GM23338 (cell line): Measurements from ENCODE around the gene CMTM6. TPM values are rescaled to one million over a fixed set of nuclear protein-coding genes. Genes with fewer than 3 reads are reported as not detected.

ENCODE experiments used
- ATAC-seq: fragments of 200-7000 bp; cut with Tn5 transposase; 3 replicates; pipeline ENCODE4 v1.9.1; 2020
- DNase-seq: peaks from one replicate; pipeline ENCODE4 v3.0.0-alpha.2; 2015; ENCODE audit warnings: low spot score
- H2AFZ ChIP-seq: fragments of 200-600 bp; sonication (generic); 2 replicates; pipeline ENCODE4 v1.8.0; 2016; ENCODE audit warnings: antibody characterized with exemption, mild to moderate bottlenecking, moderate library complexity
- H3F3A ChIP-seq: fragments of 200-600 bp; sonication (generic); replicated peaks from 2 replicates; pipeline ENCODE4 v1.8.0; 2017; ENCODE audit warnings: antibody characterized with exemption, mixed run types, low read depth
- H3K27ac ChIP-seq: fragments of 200-600 bp; sonication (generic); 2 replicates; pipeline ENCODE4 v1.6.1; 2016; ENCODE audit warnings: low read depth
- H3K27me3 ChIP-seq: fragments of 200-600 bp; sonication (generic); 2 replicates; pipeline ENCODE4 v1.8.0; 2016; ENCODE audit warnings: mild to moderate bottlenecking, mixed run types, moderate library complexity; ENCODE audit not compliant: insufficient read depth
- H3K36me3 ChIP-seq: fragments of 200-600 bp; sonication (generic); 2 replicates; pipeline ENCODE4 v1.8.0; 2016; ENCODE audit warnings: mild to moderate bottlenecking; ENCODE audit not compliant: insufficient read depth
- H3K4me1 ChIP-seq: fragments of 200-600 bp; sonication (generic); 2 replicates; pipeline ENCODE4 v1.8.0; 2016; ENCODE audit warnings: mild to moderate bottlenecking, moderate library complexity; ENCODE audit not compliant: insufficient read depth
- H3K4me2 ChIP-seq: fragments of 200-600 bp; sonication (generic); 2 replicates; pipeline ENCODE4 v1.7.1; 2017; ENCODE audit warnings: mixed run types
- H3K4me3 ChIP-seq: fragments of 200-600 bp; sonication (generic); 2 replicates; pipeline ENCODE4 v1.6.1; 2016; ENCODE audit warnings: mixed run types
- H3K79me2 ChIP-seq: fragments of 200-600 bp; sonication (generic); replicated peaks from 2 replicates; pipeline ENCODE4 v1.8.0; 2017; ENCODE audit warnings: mild to moderate bottlenecking; ENCODE audit not compliant: insufficient read depth
- H3K9me2 ChIP-seq: fragments of 200-600 bp; sonication (generic); 2 replicates; pipeline ENCODE4 v1.8.0; 2017; ENCODE audit not compliant: insufficient read depth
- H4K20me1 ChIP-seq: fragments of 200-600 bp; sonication (generic); replicated peaks from 2 replicates; pipeline ENCODE4 v1.8.0; 2017; ENCODE audit warnings: mild to moderate bottlenecking; ENCODE audit not compliant: insufficient read depth
- H3K27ac Mint-ChIP-seq: 2 replicates; pipeline ENCODE4 v1.8.0; 2020; ENCODE audit warnings: inconsistent platforms, mild to moderate bottlenecking, moderate library complexity, mixed read lengths
- H3K27me3 Mint-ChIP-seq: 3 replicates; pipeline ENCODE4 v1.8.0; 2022; ENCODE audit warnings: low read depth, mild to moderate bottlenecking, moderate library complexity, mixed read lengths, inconsistent platforms; ENCODE audit not compliant: insufficient read depth, poor library complexity
- H3K36me3 Mint-ChIP-seq: 3 replicates; pipeline ENCODE4 v1.8.0; 2021; ENCODE audit warnings: low read depth, mild to moderate bottlenecking, inconsistent platforms, moderate library complexity, mixed read lengths
- H3K4me1 Mint-ChIP-seq: 3 replicates; pipeline ENCODE4 v1.8.0; 2020; ENCODE audit warnings: mild to moderate bottlenecking, inconsistent platforms, mixed read lengths
- H3K4me3 Mint-ChIP-seq: 3 replicates; pipeline ENCODE4 v1.8.0; 2021; ENCODE audit warnings: moderate library complexity, mild to moderate bottlenecking, inconsistent platforms, mixed read lengths
- H3K9me3 Mint-ChIP-seq: 3 replicates; pipeline ENCODE4 v1.8.0; 2020; ENCODE audit warnings: moderate library complexity, mild to moderate bottlenecking, inconsistent platforms, mixed read lengths
- CREB1 ChIP-seq: fragments of 250-450 bp; sonication (Bioruptor Pico); IDR thresholded peaks from 2 replicates; pipeline ENCODE4 v1.5.0; 2020; ENCODE audit warnings: low read depth, mild to moderate bottlenecking, moderate library complexity
- EZH2phosphoT487 ChIP-seq: fragments of 200-600 bp; sonication (generic); IDR thresholded peaks from one replicate; pipeline ENCODE4 v1.8.1; 2018; ENCODE audit warnings: antibody characterized with exemption; ENCODE audit not compliant: unreplicated experiment
- NANOG ChIP-seq: IDR thresholded peaks from 2 replicates; pipeline ENCODE4 v1.6.1; 2016; ENCODE audit warnings: antibody characterized with exemption, borderline replicate concordance
- STAT1 ChIP-seq: IDR thresholded peaks from one replicate; pipeline ENCODE4 v1.6.1; 2016; ENCODE audit warnings: antibody characterized with exemption; ENCODE audit not compliant: unreplicated experiment
- ZNF114 ChIP-seq: fragments of 250-450 bp; sonication (Bioruptor Pico); IDR thresholded peaks from 2 replicates; pipeline ENCODE4 v1.5.0; 2020; ENCODE audit warnings: mild to moderate bottlenecking, moderate library complexity
- ZNF331 ChIP-seq: fragments of 250-450 bp; sonication (Bioruptor Pico); IDR thresholded peaks from 2 replicates; pipeline ENCODE4 v1.5.0; 2020; ENCODE audit warnings: low read depth, mild to moderate bottlenecking, moderate library complexity
- polyA plus RNA-seq: library from polyadenylated mRNA; unstranded; fragments of >200 nt; fragmentation: Nextera tagmentation; extraction: Ambion mirVana; gene quantifications from 2 replicates; pipeline ENCODE4 v1.2.1, GENCODE V29; 2016
- total RNA-seq: library from RNA; depleted of rRNA; stranded (reverse); fragments of >200 nt; shearing (Covaris generic); gene quantifications from 2 replicates; pipeline ENCODE4 v1.2.3, GENCODE V29; 2014
- TF ChIP-seq, protein P1 (sequence below): fragments of 250-450 bp; sonication (Bioruptor Pico); IDR thresholded peaks from 2 replicates; pipeline ENCODE4 v1.5.0; 2020; ENCODE audit warnings: mild to moderate bottlenecking, moderate library complexity
- TF ChIP-seq, protein P2 (sequence below): IDR thresholded peaks from one replicate; pipeline ENCODE4 v1.6.1; 2018; ENCODE audit warnings: antibody characterized with exemption; ENCODE audit not compliant: unreplicated experiment
- TF ChIP-seq, protein P3 (sequence below), 2 experiments: fragments of 200-600 bp in 1 of 2; sonication (generic) in 1 of 2; conservative IDR thresholded peaks; 2 replicates each; pipeline versions ENCODE4 v1.5.1 to v1.6.1; 2016 to 2017; ENCODE audit warnings: antibody characterized with exemption in 2 of 2, low read depth in 2 of 2, mild to moderate bottlenecking in 2 of 2, moderate library complexity in 1 of 2

CMTM6 gene
- total and polyA plus RNA-seq, 2 experiments from 2014 or later: 42.3 to 123 TPM

DNA sequence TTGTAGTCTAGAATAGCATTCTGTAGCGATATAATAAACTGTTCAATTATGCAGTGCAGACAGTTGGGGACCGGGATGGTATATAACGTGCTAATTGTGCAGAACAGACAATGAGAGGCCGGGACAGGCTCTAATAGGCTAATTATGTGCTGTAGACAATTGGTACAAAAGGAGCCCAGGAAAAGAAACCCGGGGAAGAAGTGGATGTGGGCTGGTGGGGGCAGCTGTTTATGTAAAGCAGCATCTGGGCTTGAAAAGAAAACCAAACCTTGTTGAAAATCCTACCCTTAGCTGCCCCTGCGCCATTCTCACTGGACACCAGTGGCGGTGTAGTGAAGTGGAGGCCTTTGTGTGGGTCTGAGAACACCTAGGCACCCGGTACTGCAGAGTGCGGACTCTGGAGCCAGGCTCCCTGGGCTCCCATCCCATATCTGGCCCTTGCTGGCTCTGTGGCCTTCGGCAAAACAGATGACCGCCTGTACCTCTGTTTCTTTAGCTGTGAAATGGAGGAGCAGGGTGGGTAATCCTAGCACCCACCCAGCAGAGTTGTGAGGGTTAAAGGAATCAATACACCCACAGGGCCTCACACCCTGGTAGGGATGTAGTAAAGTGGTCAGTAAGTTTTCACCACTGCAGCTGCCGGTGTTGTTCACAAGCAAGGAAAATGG, 51.5 kb downstream of the CMTM6 start:
- DNase-seq (no peak), ATAC-seq (no peak)
- Histone ChIP-seq H4K20me1 (no peaks in the 10 kb centered on the region), H3K9me2 (no peaks in the 10 kb centered on the region), H3K4me3 (no peak overlapping the region), H3K27me3 (no peaks in the 10 kb centered on the region), H3K36me3 (peaks cover 6% of the 10 kb centered on the region; the same call in 1 of the 2 replicates), H2AFZ (no peak overlapping the region), H3K4me2 (no peak overlapping the region), H3K27ac (no peak overlapping the region), H3F3A (no peaks in the 10 kb centered on the region), H3K79me2 (0 out of 2 replicates have a peak, but pooled peaks cover 3% of the 10 kb centered on the region), H3K4me1 (no peaks in the 10 kb centered on the region; the same call in 1 of the 2 replicates)
- no peak overlapping the region for H3K27ac Mint-ChIP-seq
- H3K4me1 Mint-ChIP-seq: peaks cover 34% of the 10 kb centered on the region
- peaks cover 2% of the 10 kb centered on the region for H3K27me3 Mint-ChIP-seq
- TF ChIP-seq CREB1 (no peak), ZNF331 (no peak)
- TF ChIP-seq, protein P1, sequence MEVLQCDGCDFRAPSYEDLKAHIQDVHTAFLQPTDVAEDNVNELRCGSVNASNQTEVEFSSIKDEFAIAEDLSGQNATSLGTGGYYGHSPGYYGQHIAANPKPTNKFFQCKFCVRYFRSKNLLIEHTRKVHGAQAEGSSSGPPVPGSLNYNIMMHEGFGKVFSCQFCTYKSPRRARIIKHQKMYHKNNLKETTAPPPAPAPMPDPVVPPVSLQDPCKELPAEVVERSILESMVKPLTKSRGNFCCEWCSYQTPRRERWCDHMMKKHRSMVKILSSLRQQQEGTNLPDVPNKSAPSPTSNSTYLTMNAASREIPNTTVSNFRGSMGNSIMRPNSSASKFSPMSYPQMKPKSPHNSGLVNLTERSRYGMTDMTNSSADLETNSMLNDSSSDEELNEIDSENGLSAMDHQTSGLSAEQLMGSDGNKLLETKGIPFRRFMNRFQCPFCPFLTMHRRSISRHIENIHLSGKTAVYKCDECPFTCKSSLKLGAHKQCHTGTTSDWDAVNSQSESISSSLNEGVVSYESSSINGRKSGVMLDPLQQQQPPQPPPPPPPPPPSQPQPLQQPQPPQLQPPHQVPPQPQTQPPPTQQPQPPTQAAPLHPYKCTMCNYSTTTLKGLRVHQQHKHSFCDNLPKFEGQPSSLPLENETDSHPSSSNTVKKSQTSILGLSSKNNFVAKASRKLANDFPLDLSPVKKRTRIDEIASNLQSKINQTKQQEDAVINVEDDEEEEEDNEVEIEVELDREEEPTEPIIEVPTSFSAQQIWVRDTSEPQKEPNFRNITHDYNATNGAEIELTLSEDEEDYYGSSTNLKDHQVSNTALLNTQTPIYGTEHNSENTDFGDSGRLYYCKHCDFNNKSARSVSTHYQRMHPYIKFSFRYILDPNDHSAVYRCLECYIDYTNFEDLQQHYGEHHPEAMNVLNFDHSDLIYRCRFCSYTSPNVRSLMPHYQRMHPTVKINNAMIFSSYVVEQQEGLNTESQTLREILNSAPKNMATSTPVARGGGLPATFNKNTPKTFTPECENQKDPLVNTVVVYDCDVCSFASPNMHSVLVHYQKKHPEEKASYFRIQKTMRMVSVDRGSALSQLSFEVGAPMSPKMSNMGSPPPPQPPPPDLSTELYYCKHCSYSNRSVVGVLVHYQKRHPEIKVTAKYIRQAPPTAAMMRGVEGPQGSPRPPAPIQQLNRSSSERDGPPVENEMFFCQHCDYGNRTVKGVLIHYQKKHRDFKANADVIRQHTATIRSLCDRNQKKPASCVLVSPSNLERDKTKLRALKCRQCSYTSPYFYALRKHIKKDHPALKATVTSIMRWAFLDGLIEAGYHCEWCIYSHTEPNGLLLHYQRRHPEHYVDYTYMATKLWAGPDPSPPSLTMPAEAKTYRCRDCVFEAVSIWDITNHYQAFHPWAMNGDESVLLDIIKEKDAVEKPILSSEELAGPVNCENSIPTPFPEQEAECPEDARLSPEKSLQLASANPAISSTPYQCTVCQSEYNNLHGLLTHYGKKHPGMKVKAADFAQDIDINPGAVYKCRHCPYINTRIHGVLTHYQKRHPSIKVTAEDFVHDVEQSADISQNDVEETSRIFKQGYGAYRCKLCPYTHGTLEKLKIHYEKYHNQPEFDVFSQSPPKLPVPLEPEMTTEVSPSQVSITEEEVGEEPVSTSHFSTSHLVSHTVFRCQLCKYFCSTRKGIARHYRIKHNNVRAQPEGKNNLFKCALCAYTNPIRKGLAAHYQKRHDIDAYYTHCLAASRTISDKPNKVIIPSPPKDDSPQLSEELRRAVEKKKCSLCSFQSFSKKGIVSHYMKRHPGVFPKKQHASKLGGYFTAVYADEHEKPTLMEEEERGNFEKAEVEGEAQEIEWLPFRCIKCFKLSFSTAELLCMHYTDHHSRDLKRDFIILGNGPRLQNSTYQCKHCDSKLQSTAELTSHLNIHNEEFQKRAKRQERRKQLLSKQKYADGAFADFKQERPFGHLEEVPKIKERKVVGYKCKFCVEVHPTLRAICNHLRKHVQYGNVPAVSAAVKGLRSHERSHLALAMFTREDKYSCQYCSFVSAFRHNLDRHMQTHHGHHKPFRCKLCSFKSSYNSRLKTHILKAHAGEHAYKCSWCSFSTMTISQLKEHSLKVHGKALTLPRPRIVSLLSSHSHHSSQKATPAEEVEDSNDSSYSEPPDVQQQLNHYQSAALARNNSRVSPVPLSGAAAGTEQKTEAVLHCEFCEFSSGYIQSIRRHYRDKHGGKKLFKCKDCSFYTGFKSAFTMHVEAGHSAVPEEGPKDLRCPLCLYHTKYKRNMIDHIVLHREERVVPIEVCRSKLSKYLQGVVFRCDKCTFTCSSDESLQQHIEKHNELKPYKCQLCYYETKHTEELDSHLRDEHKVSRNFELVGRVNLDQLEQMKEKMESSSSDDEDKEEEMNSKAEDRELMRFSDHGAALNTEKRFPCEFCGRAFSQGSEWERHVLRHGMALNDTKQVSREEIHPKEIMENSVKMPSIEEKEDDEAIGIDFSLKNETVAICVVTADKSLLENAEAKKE: no peak
- H3K36me3 Mint-ChIP-seq: peaks cover 3% of the 10 kb centered on the region; the same call in 2 of the 3 replicates
- H3K4me3 Mint-ChIP-seq: no peak overlapping the region
- H3K9me3 Mint-ChIP-seq: no peaks in the 10 kb centered on the region

DNA sequence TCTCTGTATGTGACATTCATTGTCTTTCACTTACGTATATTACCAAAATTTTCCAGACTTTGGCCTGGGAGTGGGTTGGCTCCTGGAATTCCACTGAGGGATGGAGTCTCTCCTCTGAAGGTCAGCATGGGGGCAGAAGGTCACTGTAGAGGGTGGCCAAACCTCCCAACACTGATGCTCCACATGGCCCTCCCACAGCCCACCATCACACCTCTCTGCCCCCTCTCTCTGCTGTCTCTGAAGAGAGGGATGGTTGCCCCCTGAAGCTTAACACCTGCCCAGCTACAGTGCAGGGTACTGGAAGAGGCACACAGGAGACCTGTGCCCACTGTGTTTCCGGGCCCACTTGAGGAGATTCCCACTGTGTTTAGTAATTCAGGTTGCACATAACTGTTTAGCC, 52.2 kb downstream of the CMTM6 start:
- Mint-ChIP-seq H3K4me1 (peaks cover 27% of the 10 kb centered on the region), H3K9me3 (no peaks in the 10 kb centered on the region), H3K27me3 (no peaks in the 10 kb centered on the region), H3K36me3 (peaks cover 3% of the 10 kb centered on the region; the same call in 2 of the 3 replicates), H3K4me3 (no peak overlapping the region), H3K27ac (no peak overlapping the region)
- H2AFZ ChIP-seq: no peak overlapping the region
- no peak overlapping the region for H3K27ac ChIP-seq
- H4K20me1 ChIP-seq: no peaks in the 10 kb centered on the region
- H3K79me2 ChIP-seq: 0 out of 2 replicates have a peak, but pooled peaks cover 5% of the 10 kb centered on the region
- H3F3A ChIP-seq: no peaks in the 10 kb centered on the region
- H3K27me3 ChIP-seq: no peaks in the 10 kb centered on the region
- H3K4me3 ChIP-seq: no peak overlapping the region
- no peaks in the 10 kb centered on the region for H3K9me2 ChIP-seq
- no peaks in the 10 kb centered on the region; the same call in 1 of the 2 replicates for H3K4me1 ChIP-seq
- ATAC-seq (no peak), DNase-seq (no peak)
- H3K4me2 ChIP-seq: no peak overlapping the region
- peaks cover 6% of the 10 kb centered on the region; the same call in 1 of the 2 replicates for H3K36me3 ChIP-seq
- TF ChIP-seq EZH2phosphoT487: no peak
- TF ChIP-seq, protein P2, sequence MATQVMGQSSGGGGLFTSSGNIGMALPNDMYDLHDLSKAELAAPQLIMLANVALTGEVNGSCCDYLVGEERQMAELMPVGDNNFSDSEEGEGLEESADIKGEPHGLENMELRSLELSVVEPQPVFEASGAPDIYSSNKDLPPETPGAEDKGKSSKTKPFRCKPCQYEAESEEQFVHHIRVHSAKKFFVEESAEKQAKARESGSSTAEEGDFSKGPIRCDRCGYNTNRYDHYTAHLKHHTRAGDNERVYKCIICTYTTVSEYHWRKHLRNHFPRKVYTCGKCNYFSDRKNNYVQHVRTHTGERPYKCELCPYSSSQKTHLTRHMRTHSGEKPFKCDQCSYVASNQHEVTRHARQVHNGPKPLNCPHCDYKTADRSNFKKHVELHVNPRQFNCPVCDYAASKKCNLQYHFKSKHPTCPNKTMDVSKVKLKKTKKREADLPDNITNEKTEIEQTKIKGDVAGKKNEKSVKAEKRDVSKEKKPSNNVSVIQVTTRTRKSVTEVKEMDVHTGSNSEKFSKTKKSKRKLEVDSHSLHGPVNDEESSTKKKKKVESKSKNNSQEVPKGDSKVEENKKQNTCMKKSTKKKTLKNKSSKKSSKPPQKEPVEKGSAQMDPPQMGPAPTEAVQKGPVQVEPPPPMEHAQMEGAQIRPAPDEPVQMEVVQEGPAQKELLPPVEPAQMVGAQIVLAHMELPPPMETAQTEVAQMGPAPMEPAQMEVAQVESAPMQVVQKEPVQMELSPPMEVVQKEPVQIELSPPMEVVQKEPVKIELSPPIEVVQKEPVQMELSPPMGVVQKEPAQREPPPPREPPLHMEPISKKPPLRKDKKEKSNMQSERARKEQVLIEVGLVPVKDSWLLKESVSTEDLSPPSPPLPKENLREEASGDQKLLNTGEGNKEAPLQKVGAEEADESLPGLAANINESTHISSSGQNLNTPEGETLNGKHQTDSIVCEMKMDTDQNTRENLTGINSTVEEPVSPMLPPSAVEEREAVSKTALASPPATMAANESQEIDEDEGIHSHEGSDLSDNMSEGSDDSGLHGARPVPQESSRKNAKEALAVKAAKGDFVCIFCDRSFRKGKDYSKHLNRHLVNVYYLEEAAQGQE: no peak
- no peak for TF ChIP-seq NANOG
- TF ChIP-seq CREB1: no peak
- TF ChIP-seq ZNF114: no peak
- TF ChIP-seq ZNF331: no peak
- no peak for TF ChIP-seq STAT1
- TF ChIP-seq, protein P3, sequence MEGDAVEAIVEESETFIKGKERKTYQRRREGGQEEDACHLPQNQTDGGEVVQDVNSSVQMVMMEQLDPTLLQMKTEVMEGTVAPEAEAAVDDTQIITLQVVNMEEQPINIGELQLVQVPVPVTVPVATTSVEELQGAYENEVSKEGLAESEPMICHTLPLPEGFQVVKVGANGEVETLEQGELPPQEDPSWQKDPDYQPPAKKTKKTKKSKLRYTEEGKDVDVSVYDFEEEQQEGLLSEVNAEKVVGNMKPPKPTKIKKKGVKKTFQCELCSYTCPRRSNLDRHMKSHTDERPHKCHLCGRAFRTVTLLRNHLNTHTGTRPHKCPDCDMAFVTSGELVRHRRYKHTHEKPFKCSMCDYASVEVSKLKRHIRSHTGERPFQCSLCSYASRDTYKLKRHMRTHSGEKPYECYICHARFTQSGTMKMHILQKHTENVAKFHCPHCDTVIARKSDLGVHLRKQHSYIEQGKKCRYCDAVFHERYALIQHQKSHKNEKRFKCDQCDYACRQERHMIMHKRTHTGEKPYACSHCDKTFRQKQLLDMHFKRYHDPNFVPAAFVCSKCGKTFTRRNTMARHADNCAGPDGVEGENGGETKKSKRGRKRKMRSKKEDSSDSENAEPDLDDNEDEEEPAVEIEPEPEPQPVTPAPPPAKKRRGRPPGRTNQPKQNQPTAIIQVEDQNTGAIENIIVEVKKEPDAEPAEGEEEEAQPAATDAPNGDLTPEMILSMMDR (conservative IDR thresholded peaks at IDR 0.05; ENCODE audit: low read depth in 2 of 2): no peak
